Subcutaneous abdominal adipose tissue (tissue), 5 donors: ENCODE data around the gene FHOD3.
"Not testable (repeated sequence)": the region's sequence is repeated elsewhere in the genome, so short reads cannot be mapped to it uniquely, and the experiment has no call there.

Source experiments
- H3K27ac ChIP-seq: one replicate; pipeline ENCODE4 v1.7.0; 2013; ENCODE audit warnings: low read depth, mild to moderate bottlenecking, inconsistent platforms, low read length, moderate library complexity
- H3K27me3 ChIP-seq, 5 donors: one replicate each; pipeline ENCODE4 v1.7.0; 2013; ENCODE audit warnings: low read length in 5 of 5, inconsistent platforms in 1 of 5; ENCODE audit not compliant: control insufficient read depth in 5 of 5, insufficient read depth in 4 of 5
- H3K36me3 ChIP-seq, 5 donors: one replicate each; pipeline ENCODE4 v1.7.0; 2013; ENCODE audit warnings: low read length in 5 of 5; ENCODE audit not compliant: control insufficient read depth in 5 of 5, insufficient read depth in 5 of 5
- H3K4me1 ChIP-seq, 5 donors: one replicate each; pipeline ENCODE4 v1.7.0; 2013; ENCODE audit warnings: low read length in 5 of 5, mild to moderate bottlenecking in 3 of 5, moderate library complexity in 1 of 5; ENCODE audit not compliant: control insufficient read depth in 5 of 5, insufficient read depth in 5 of 5
- H3K4me3 ChIP-seq, 5 donors: one replicate each; pipeline ENCODE4 v1.7.0; 2013; ENCODE audit warnings: low read length in 5 of 5, low read depth in 1 of 5
- H3K9ac ChIP-seq, 5 donors: one replicate each; pipeline ENCODE4 v1.7.0; 2013; ENCODE audit warnings: low read length in 5 of 5, mild to moderate bottlenecking in 4 of 5, moderate library complexity in 3 of 5
- H3K9me3 ChIP-seq, 5 donors: one replicate each; pipeline ENCODE4 v1.7.0; 2013; ENCODE audit warnings: low read length in 5 of 5; ENCODE audit not compliant: control insufficient read depth in 5 of 5
- donor health status: healthy.
- donor health status: healthy.
- donor health status: healthy.
- donor health status: healthy.
- donor health status: healthy.

The FHOD3 gene

GRCh38 chr18:36805105-36805504 is 507.6 kb downstream of the FHOD3 start:
- H3K9ac ChIP-seq, result no peak overlapping the region
- no peaks in the 10 kb centered on the region for H3K9me3 ChIP-seq
- H3K27me3 ChIP-seq, result no peaks in the 10 kb centered on the region
- H3K4me1 ChIP-seq, result peaks cover 0 to 2% (median 0%) of the 10 kb centered on the region in 5 donors
- H3K36me3 ChIP-seq, result peaks cover 38 to 67% (median 52%) of the 10 kb centered on the region in 5 donors
- no peak overlapping the region for H3K27ac ChIP-seq
- H3K4me3 ChIP-seq, result no peak overlapping the region

GRCh38 chr18:36808681-36809080 is 511.2 kb downstream of the FHOD3 start:
- Histone ChIP-seq H3K27me3 (no peaks in the 10 kb centered on the region), H3K36me3 (peaks cover 22 to 41% (median 38%) of the 10 kb centered on the region in 5 donors), H3K9me3 (no peaks in the 10 kb centered on the region), H3K4me3 (no peak overlapping the region), H3K4me1 (peaks cover 0 to 34% (median 29%) of the 10 kb centered on the region in 5 donors), H3K9ac (no peak overlapping the region), H3K27ac (no peak overlapping the region)

GRCh38 chr18:36809590-36810381 is 512.3 kb downstream of the FHOD3 start:
- H3K27me3 ChIP-seq, result no peaks in the 10 kb centered on the region
- no peaks in the 10 kb centered on the region for H3K9me3 ChIP-seq
- H3K36me3 ChIP-seq, result peaks cover 13 to 32% (median 28%) of the 10 kb centered on the region in 5 donors
- H3K4me3 ChIP-seq, result no peak overlapping the region
- H3K9ac ChIP-seq, result no peak overlapping the region
- H3K4me1 ChIP-seq, result peaks cover 0 to 38% (median 30%) of the 10 kb centered on the region in 5 donors
- H3K27ac ChIP-seq, result no peak overlapping the region

GRCh38 chr18:36811430-36811829 is 513.9 kb downstream of the FHOD3 start:
- Histone ChIP-seq H3K4me3 (no peak overlapping the region), H3K27me3 (no peaks in the 10 kb centered on the region), H3K27ac (peak overlapping the region; percentile 88), H3K4me1 (peaks cover 0 to 38% (median 30%) of the 10 kb centered on the region in 5 donors), H3K9ac (peak overlapping the region in 4 of 5 donors; percentile 19 to 54 (median 28)), H3K9me3 (no peaks in the 10 kb centered on the region), H3K36me3 (peaks cover 0 to 21% (median 16%) of the 10 kb centered on the region in 5 donors)

GRCh38 chr18:36811955-36812354 is 514.4 kb downstream of the FHOD3 start:
- Histone ChIP-seq H3K4me1 (peaks cover 0 to 38% (median 30%) of the 10 kb centered on the region in 5 donors), H3K4me3 (no peak overlapping the region), H3K9ac (peak overlapping the region in 4 of 5 donors; percentile 19 to 54 (median 28)), H3K27me3 (no peaks in the 10 kb centered on the region), H3K27ac (peak overlapping the region; percentile 88), H3K9me3 (no peaks in the 10 kb centered on the region), H3K36me3 (peaks cover 0 to 21% (median 17%) of the 10 kb centered on the region in 5 donors)

GRCh38 chr18:36812678-36813077 is 515.2 kb downstream of the FHOD3 start:
- Histone ChIP-seq H3K27ac (peak overlapping the region; percentile 88), H3K4me1 (peaks cover 0 to 38% (median 30%) of the 10 kb centered on the region in 5 donors), H3K4me3 (no peak overlapping the region), H3K36me3 (peaks cover under 1 to 21% (median 16%) of the 10 kb centered on the region in 5 donors), H3K9ac (peak overlapping the region in 1 of 5 donors; percentile 51), H3K27me3 (no peaks in the 10 kb centered on the region), H3K9me3 (no peaks in the 10 kb centered on the region)

- H3K36me3 ChIP-seq, result peaks cover 3 to 22% (median 16%) of the 10 kb centered on the region in 5 donors
- peak overlapping the region; percentile 88 for H3K27ac ChIP-seq
- H3K9me3 ChIP-seq, result no peaks in the 10 kb centered on the region
- no peaks in the 10 kb centered on the region for H3K27me3 ChIP-seq
- peak overlapping the region in 2 of 5 donors; percentile 14 to 51 for H3K9ac ChIP-seq
- H3K4me3 ChIP-seq, result no peak overlapping the region
- peaks cover 0 to 38% (median 30%) of the 10 kb centered on the region in 5 donors for H3K4me1 ChIP-seq
These were observed 515.7 kb downstream of the FHOD3 start for GRCh38 chr18:36813101-36813775.

GRCh38 chr18:36813824-36814223 is 516.3 kb downstream of the FHOD3 start:
- H3K4me3 ChIP-seq, result no peak overlapping the region
- H3K27me3 ChIP-seq, result no peaks in the 10 kb centered on the region
- no peaks in the 10 kb centered on the region for H3K9me3 ChIP-seq
- H3K4me1 ChIP-seq, result peaks cover 0 to 38% (median 30%) of the 10 kb centered on the region in 5 donors
- H3K9ac ChIP-seq, result peak overlapping the region in 2 of 5 donors; percentile 14 to 37
- peaks cover 9 to 28% (median 22%) of the 10 kb centered on the region in 5 donors for H3K36me3 ChIP-seq
- peak overlapping the region; percentile 88 for H3K27ac ChIP-seq

- H3K9ac ChIP-seq, result no peak overlapping the region
- peaks cover 9 to 30% (median 22%) of the 10 kb centered on the region in 5 donors for H3K36me3 ChIP-seq
These were observed 517.5 kb downstream of the FHOD3 start for GRCh38 chr18:36814994-36815393.

GRCh38 chr18:36816096-36816495 is 518.6 kb downstream of the FHOD3 start:
- not testable (repeated sequence) for H3K4me3 ChIP-seq, H3K27ac ChIP-seq, H3K9ac ChIP-seq, H3K9me3 ChIP-seq, H3K27me3 ChIP-seq
- Histone ChIP-seq H3K4me1 (peaks cover 0 to 29% (median 23%) of the 10 kb centered on the region in 5 donors), H3K36me3 (peaks cover 9 to 30% (median 19%) of the 10 kb centered on the region in 5 donors)

More at GRCh38 chr18:36814994-36815393, 517.5 kb downstream of the FHOD3 start:
- Histone ChIP-seq H3K9me3 (no peaks in the 10 kb centered on the region), H3K4me1 (peaks cover 0 to 38% (median 28%) of the 10 kb centered on the region in 5 donors), H3K27me3 (no peaks in the 10 kb centered on the region), H3K4me3 (no peak overlapping the region), H3K27ac (no peak overlapping the region)
